NCI-H1048 (cell line): Measurements from ENCODE around the gene MAP3K7CL.

Source experiments
- DNase-seq: peaks from one replicate; lab custom pipeline; 2025; lab: John Stamatoyannopoulos, UW

Gene MAP3K7CL

GRCh38 chr21:29196670-29197191, 66.3 kb downstream of the MAP3K7CL start:
- no peak for DNase-seq

GRCh38 chr21:29201186-29201585, 70.7 kb downstream of the MAP3K7CL start:
- no peak for DNase-seq

- no peak for DNase-seq
Measured at GRCh38 chr21:29205009-29205408, 74.6 kb downstream of the MAP3K7CL start.

- DNase-seq = no peak
Measured at GRCh38 chr21:29205988-29206387, 75.5 kb downstream of the MAP3K7CL start.

- DNase-seq = no peak
Measured at GRCh38 chr21:29206445-29206844, 76.0 kb downstream of the MAP3K7CL start.

- DNase-seq = no peak
Measured at GRCh38 chr21:29207201-29207600, 76.8 kb downstream of the MAP3K7CL start.

- no peak for DNase-seq
Measured at GRCh38 chr21:29208044-29208681, 77.7 kb downstream of the MAP3K7CL start.

- no peak for DNase-seq
Measured at GRCh38 chr21:29208682-29209059, 78.2 kb downstream of the MAP3K7CL start.

- no peak for DNase-seq
Measured at GRCh38 chr21:29209696-29210095, 79.3 kb downstream of the MAP3K7CL start.

- no peak for DNase-seq
Measured at GRCh38 chr21:29211205-29211604, 80.8 kb downstream of the MAP3K7CL start.

GRCh38 chr21:29212446-29212845, 82.0 kb downstream of the MAP3K7CL start:
- no peak for DNase-seq

- no peak for DNase-seq
Measured at GRCh38 chr21:29213513-29214385, 83.3 kb downstream of the MAP3K7CL start.

- DNase-seq = no peak
Measured at GRCh38 chr21:29215709-29216108, 85.3 kb downstream of the MAP3K7CL start.

- no peak for DNase-seq
Measured at GRCh38 chr21:29217818-29218291, 87.4 kb downstream of the MAP3K7CL start.

- peak; percentile 8 for DNase-seq
Measured at GRCh38 chr21:29218749-29219148, 88.3 kb downstream of the MAP3K7CL start.

- no peak for DNase-seq
Measured at GRCh38 chr21:29219165-29219770, 88.8 kb downstream of the MAP3K7CL start.

- no peak for DNase-seq
Measured at GRCh38 chr21:29221253-29221744, 90.9 kb downstream of the MAP3K7CL start.

GRCh38 chr21:29224006-29224405, 93.6 kb downstream of the MAP3K7CL start:
- DNase-seq = no peak
